Keratinocyte (primary cell): Measurements from ENCODE around the gene GASK1A. TPM values are rescaled to one million over a fixed set of nuclear protein-coding genes. Genes with fewer than 3 reads are reported as not detected.

Experiments
- DNase-seq: peaks from one replicate; pipeline ENCODE4 v3.0.0-alpha.2; 2011; ENCODE audit warnings: low read depth, missing footprints, low spot score
- FAIRE-seq: peaks from 2 replicates; lab custom pipeline; 2011; peaks lifted over from hg19 to GRCh38; lab: Jason Lieb, UNC
- H2AFZ ChIP-seq: 2 replicates; pipeline ENCODE4 v1.6.0; 2012; ENCODE audit warnings: low read length, control low read depth, inconsistent platforms; ENCODE audit not compliant: control insufficient read depth
- H3K27ac ChIP-seq: 2 replicates; pipeline ENCODE4 v1.5.1; 2011; ENCODE audit warnings: low read length; ENCODE audit not compliant: control insufficient read depth, insufficient read depth
- H3K27me3 ChIP-seq: 3 replicates; pipeline ENCODE4 v1.6.0; 2011; ENCODE audit warnings: low read length; ENCODE audit not compliant: control insufficient read depth, insufficient read depth; ENCODE audit errors: extremely low read depth
- H3K36me3 ChIP-seq, 2 experiments: 2 replicates in 1 of 2; 3 replicates in 1 of 2; pipeline ENCODE4 v1.5.1; 2011; ENCODE audit warnings: low read length in 2 of 2, mild to moderate bottlenecking in 1 of 2; ENCODE audit not compliant: control insufficient read depth in 2 of 2, insufficient read depth in 2 of 2; ENCODE audit errors: extremely low read depth in 1 of 2
- H3K4me1 ChIP-seq: 3 replicates; pipeline ENCODE4 v1.5.1; 2011; ENCODE audit warnings: low read length; ENCODE audit not compliant: control insufficient read depth, insufficient read depth; ENCODE audit errors: extremely low read depth
- H3K4me2 ChIP-seq: 3 replicates; pipeline ENCODE4 v1.6.0; 2011; ENCODE audit warnings: low read depth, low read length; ENCODE audit not compliant: control insufficient read depth, insufficient read depth; ENCODE audit errors: extremely low read depth
- H3K4me3 ChIP-seq, 3 experiments: fragments of 200-600 bp in 1 of 3; sonication (generic) in 1 of 3; 2 replicates in 2 of 3; 3 replicates in 1 of 3; pipeline ENCODE4 v1.5.1; 2011 to 2016; ENCODE audit warnings: low read length in 3 of 3, mild to moderate bottlenecking in 3 of 3, control low read depth in 2 of 3, inconsistent platforms in 1 of 3, low read depth in 1 of 3, mixed read lengths in 1 of 3, mixed run types in 1 of 3, moderate library complexity in 1 of 3; ENCODE audit not compliant: control insufficient read depth in 2 of 3, insufficient read depth in 2 of 3; ENCODE audit errors: extremely low read depth in 1 of 3
- H3K79me2 ChIP-seq: 2 replicates; pipeline ENCODE4 v1.6.0; 2012; ENCODE audit warnings: low read length; ENCODE audit not compliant: control insufficient read depth, insufficient read depth
- H3K9ac ChIP-seq: 3 replicates; pipeline ENCODE4 v1.6.0; 2011; ENCODE audit warnings: low read length; ENCODE audit not compliant: control insufficient read depth, insufficient read depth; ENCODE audit errors: extremely low read depth
- H3K9me1 ChIP-seq: 3 replicates; pipeline ENCODE4 v1.6.0; 2011; ENCODE audit warnings: low read length; ENCODE audit not compliant: control insufficient read depth, insufficient read depth; ENCODE audit errors: extremely low read depth
- H3K9me3 ChIP-seq: 2 replicates; pipeline ENCODE4 v1.5.1; 2012; ENCODE audit warnings: low read depth, low read length; ENCODE audit not compliant: control insufficient read depth
- H4K20me1 ChIP-seq: 3 replicates; pipeline ENCODE4 v1.6.0; 2011; ENCODE audit warnings: low read length; ENCODE audit not compliant: control insufficient read depth, insufficient read depth; ENCODE audit errors: extremely low read depth
- EZH2 ChIP-seq: IDR thresholded peaks from one replicate; pipeline ENCODE4 v1.6.1; 2012; ENCODE audit warnings: inconsistent platforms, mild to moderate bottlenecking, low read length, moderate library complexity
- dilution Hi-C: fragments of 300-500 bp; cut with MboI; formaldehyde crosslinking; loops from one replicate; pipeline ENCODE4 v1.7.0; 2020; ENCODE audit warnings: low sequenced_read_pairs; ENCODE audit not compliant: extremely low pct_ligation_motif_present
- polyA plus RNA-seq, 5 experiments: library from polyadenylated mRNA; depleted of rRNA in 3 of 5; stranded (reverse) in 3 of 5; stranded (forward) in 1 of 5; unstranded in 1 of 5; fragments of >200 nt; gene quantifications; 1 replicate in 1 of 5; 2 replicates in 3 of 5; 3 replicates in 1 of 5; pipeline versions ENCODE4 v1.2.1 to v1.2.3, GENCODE V29; 2011 to 2012; ENCODE audit warnings: missing spikeins in 2 of 5, low read depth in 1 of 5, low replicate concordance in 1 of 5
- TF ChIP-seq, protein P1 (sequence below), 3 experiments: IDR thresholded peaks in 1 of 3; conservative IDR thresholded peaks in 1 of 3; optimal IDR thresholded peaks in 1 of 3; 2 replicates in 2 of 3; 3 replicates in 1 of 3; pipeline versions ENCODE3 to v1.5.1; 2011; ENCODE audit warnings: low read length in 3 of 3, mild to moderate bottlenecking in 3 of 3, moderate library complexity in 2 of 3, control low read depth in 1 of 3, inconsistent platforms in 1 of 3; ENCODE audit not compliant: insufficient read depth in 2 of 3; ENCODE audit errors: extremely low read depth in 1 of 3

The GASK1A gene
- polyA plus RNA-seq, 1 donor (not counting 4 experiments of a cell fraction or from before 2014, with no cell fraction given) = 0.30 TPM

DNA sequence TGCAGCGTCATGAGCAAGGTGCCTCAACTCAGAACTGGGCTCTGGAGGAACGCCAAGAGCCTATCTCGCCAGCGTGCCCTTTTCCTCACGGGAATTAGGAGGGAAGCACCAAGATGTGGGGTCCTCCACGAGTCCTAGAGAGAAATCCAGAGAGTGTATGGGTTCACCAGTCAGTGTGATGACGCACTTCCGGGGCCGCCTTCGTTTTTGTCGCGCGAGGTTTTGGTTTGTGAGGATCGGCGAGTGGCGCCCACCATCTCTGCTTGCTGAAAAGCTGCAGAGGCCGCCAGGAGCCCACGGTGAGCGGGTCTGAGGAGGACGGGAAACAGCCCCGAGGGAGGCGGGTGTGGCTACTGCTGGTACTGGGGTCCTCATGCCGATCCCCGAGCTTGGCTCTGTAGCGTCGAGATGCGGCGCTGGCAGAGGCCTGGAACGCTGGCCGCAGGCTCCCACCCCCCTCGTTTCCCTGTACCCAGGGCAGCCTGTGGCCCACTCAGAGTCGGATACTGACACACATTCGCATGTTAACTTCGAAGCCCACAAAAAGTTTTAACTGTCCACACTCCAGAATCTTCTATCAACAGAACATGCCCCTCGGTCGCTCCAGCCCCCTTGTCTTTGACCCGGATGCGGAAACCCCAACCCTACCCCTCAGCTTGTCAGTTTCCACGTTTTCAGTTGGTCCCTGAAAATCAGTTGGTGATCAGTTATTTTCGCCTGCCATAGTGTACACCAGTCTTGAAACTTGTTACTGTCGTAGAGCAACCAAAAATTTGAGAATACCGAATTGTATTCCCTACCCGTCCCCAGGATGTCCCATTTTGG lies 42.7 kb upstream of the GASK1A start:
- DNase-seq (no peak), FAIRE-seq (no peak)
- Histone ChIP-seq H3K27me3 (no peaks in the 10 kb centered on the region), H3K4me3 (peak overlapping the region; percentile 45 to 53 (median 48)), H4K20me1 (no peaks in the 10 kb centered on the region), H3K9me3 (no peaks in the 10 kb centered on the region), H3K9ac (peak overlapping the region; percentile 41), H3K9me1 (no peaks in the 10 kb centered on the region), H3K27ac (no peak overlapping the region), H3K36me3 (no peaks in the 10 kb centered on the region), H3K4me1 (no peaks in the 10 kb centered on the region), H3K4me2 (peak overlapping the region; percentile 54), H2AFZ (peak overlapping the region; percentile 78), H3K79me2 (no peaks in the 10 kb centered on the region)
- dilution Hi-C loops = no loop called here
- TF ChIP-seq EZH2 = no peak
- TF ChIP-seq, protein P1, sequence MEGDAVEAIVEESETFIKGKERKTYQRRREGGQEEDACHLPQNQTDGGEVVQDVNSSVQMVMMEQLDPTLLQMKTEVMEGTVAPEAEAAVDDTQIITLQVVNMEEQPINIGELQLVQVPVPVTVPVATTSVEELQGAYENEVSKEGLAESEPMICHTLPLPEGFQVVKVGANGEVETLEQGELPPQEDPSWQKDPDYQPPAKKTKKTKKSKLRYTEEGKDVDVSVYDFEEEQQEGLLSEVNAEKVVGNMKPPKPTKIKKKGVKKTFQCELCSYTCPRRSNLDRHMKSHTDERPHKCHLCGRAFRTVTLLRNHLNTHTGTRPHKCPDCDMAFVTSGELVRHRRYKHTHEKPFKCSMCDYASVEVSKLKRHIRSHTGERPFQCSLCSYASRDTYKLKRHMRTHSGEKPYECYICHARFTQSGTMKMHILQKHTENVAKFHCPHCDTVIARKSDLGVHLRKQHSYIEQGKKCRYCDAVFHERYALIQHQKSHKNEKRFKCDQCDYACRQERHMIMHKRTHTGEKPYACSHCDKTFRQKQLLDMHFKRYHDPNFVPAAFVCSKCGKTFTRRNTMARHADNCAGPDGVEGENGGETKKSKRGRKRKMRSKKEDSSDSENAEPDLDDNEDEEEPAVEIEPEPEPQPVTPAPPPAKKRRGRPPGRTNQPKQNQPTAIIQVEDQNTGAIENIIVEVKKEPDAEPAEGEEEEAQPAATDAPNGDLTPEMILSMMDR (optimal IDR thresholded peaks at IDR 0.05 in 1 of 3, IDR thresholded peaks at IDR 0.05 in 1 of 3, conservative IDR thresholded peaks at IDR 0.05 in 1 of 3; ENCODE audit: extremely low read depth in 1 of 3, insufficient read depth in 2 of 3, low read length in 3 of 3) = no peak

DNA sequence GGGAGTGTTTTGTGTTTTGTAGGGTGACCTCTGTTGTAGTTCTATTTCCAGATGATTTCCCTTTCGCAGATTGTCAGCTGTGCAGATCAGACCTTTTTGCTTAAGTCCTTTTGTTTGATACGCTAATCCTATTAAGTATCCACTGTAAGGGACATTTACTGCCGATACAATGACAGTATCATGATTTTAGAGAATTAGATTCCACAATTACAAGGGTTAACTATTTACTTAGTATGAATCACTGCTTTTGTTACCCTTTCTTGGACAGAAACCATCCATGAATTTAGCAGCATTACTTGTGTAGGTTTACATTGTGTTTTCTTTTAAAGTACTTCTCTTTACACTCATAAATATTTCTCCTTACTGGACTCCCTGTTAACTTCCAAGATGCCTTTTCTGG lies 41.8 kb upstream of the GASK1A start:
- no peaks in the 10 kb centered on the region for H3K9me1 ChIP-seq
- no peaks in the 10 kb centered on the region for H3K27me3 ChIP-seq
- no peak overlapping the region for H3K9ac ChIP-seq
- no peak overlapping the region for H2AFZ ChIP-seq
- TF ChIP-seq, protein P1 (optimal IDR thresholded peaks at IDR 0.05 in 1 of 3, IDR thresholded peaks at IDR 0.05 in 1 of 3, conservative IDR thresholded peaks at IDR 0.05 in 1 of 3; ENCODE audit: extremely low read depth in 1 of 3, insufficient read depth in 2 of 3, low read length in 3 of 3) = no peak
- TF ChIP-seq EZH2 = no peak
- no peaks in the 10 kb centered on the region for H3K36me3 ChIP-seq
- no peaks in the 10 kb centered on the region for H3K4me1 ChIP-seq
- DNase-seq (no peak), FAIRE-seq (no peak)
- no peak overlapping the region for H3K4me3 ChIP-seq
- dilution Hi-C loops = no loop called here
- H3K79me2 ChIP-seq = no peaks in the 10 kb centered on the region
- no peak overlapping the region for H3K27ac ChIP-seq
- H3K9me3 ChIP-seq = no peaks in the 10 kb centered on the region
- no peak overlapping the region for H3K4me2 ChIP-seq
- no peaks in the 10 kb centered on the region for H4K20me1 ChIP-seq
